Activated CD4-positive, alpha-beta T cell treated with anti-CD3 and anti-CD28 coated beads for 4 hours (primary cell): ENCODE measurements around the gene COL4A4.
A peak's percentile ranks its signal among the peaks of the same experiment; 100 is the strongest.

Source experiments
- DNase-seq, 2 donors: peaks; one replicate each; pipeline ENCODE4 v3.0.0-alpha.2; 2020

The COL4A4 gene

GRCh38 chr2:227029426-227030105, 134.4 kb downstream of the COL4A4 start:
- no peak for DNase-seq

- DNase-seq: no peak
Measured at GRCh38 chr2:227025510-227025909, 138.5 kb downstream of the COL4A4 start.

DNA sequence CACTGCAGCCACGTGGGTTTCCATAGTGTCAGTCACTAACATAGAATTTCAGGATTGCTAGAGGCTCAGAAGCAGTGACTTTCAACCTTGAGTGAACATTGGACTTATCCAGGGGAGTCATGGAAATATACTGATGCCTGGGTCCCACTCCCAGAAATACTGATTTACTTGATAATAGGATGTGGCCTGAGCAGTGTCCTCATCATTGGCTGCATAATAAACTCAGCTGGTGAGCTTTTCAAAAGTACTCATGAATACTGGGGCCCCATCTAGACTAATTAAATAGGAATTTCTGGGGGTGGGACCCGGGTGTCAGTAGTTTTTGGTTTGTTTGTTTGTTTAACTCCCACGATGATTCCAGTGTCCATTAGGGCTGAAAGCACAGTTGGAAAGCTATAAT, 141.4 kb downstream of the COL4A4 start:
- no peak for DNase-seq

DNA sequence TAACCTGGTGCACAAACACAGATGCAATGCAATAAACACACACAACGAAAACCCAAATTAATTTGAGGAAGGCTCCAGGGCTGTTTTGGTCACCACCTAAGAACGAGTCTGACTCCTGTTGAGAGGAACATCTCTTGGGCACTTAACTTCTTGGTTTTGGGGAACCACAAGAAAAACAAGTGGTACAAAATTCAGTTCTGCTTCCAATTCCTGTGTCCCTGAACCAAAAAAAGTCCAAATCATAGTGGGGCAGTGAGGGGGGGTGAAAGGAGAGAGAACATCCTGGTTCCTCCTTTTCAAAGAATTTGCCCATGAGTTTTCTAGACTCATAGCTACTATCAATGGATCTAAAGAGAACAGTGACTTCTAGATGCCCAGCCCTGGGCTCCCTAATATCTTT, 143.6 kb downstream of the COL4A4 start:
- DNase-seq: no peak

- DNase-seq: no peak
Measured at GRCh38 chr2:227016894-227017293, 147.1 kb downstream of the COL4A4 start.

DNA sequence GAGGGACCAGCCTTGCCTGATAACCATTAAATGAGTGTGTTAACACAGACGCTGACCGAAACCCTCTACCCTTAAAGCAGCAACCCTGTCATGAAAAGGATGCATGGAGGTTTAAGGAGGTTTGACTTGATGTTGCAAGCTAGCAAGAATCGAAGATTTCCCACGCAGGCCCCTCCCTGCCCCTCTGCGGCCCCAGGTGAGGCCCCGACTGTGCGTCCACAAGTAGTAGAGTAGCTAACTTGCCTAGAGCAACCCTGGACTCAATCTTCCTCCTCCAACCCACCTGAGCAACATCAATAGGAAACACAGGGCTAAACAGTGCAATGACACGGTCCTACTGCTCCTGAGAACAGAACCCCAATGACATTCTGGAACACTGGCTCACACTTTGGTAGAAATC, 150.1 kb downstream of the COL4A4 start:
- no peak for DNase-seq

- DNase-seq: no peak
Measured at GRCh38 chr2:227013330-227013729, 150.7 kb downstream of the COL4A4 start.

- no peak for DNase-seq
Measured at GRCh38 chr2:227010433-227010832, 153.6 kb downstream of the COL4A4 start.

DNA sequence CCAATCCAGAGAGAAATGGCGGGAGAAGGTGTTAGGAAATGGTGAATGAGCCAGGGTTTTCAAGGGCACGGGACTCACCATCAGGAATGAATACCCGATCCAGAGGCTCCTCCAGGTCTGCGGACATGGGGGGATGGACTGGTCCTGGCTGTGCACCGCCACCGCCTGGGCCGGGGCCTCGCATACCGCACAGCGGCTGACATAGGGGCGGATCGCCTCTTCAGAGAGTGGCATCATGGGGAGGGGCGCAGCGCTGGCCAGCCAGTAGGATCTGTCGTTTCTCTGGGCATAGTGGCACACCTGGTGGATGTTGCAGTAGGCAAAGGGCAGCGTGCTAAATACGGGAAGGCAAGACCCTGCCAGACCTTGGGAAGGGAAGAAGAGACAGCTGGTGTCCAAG, 156.1 kb downstream of the COL4A4 start:
- DNase-seq: no peak

DNA sequence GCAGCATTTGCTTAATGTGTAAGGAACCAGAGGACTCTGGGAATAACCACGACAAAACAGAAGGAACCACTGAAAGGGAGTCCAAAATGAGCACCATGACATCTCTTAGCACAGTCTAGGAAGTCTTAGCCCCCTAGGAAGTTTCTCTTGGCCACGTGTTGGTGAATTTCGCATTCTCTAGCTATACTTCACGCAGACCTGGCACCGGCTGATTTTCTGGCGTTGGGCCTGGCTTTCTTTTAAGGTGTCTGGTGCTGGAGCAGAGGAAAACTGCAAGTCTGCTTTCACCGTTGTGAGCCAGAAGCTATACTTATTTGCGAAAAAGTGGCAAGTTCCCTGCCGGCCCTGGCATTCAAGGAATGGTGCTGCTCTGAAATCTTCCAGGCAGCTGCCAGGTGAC, 156.9 kb downstream of the COL4A4 start:
- DNase-seq: no peak

GRCh38 chr2:227006189-227006897, 157.7 kb downstream of the COL4A4 start:
- DNase-seq: no peak

DNA sequence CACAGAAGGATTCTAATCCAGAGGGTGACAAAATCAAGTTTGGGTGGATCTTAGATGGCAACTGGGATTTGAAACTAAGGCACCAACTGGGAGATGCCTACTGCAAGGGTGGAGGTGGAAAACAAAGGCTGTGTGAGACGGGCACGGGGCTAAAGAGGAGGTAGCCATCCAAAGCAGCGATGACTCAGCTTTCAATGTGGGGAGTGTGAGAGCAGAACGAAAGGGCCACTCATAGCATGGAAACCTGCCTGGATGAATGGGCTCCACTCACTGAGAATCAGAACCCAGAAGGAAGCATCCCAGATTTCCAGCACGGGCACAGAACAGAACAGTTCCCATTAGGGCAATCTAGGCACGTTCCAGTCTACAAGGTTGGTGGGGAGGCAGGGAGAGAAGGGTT, 159.5 kb downstream of the COL4A4 start:
- no peak for DNase-seq

- no peak for DNase-seq
Measured at GRCh38 chr2:227000123-227000522, 163.9 kb downstream of the COL4A4 start.

GRCh38 chr2:226999661-227000060, 164.3 kb downstream of the COL4A4 start:
- DNase-seq: no peak

DNA sequence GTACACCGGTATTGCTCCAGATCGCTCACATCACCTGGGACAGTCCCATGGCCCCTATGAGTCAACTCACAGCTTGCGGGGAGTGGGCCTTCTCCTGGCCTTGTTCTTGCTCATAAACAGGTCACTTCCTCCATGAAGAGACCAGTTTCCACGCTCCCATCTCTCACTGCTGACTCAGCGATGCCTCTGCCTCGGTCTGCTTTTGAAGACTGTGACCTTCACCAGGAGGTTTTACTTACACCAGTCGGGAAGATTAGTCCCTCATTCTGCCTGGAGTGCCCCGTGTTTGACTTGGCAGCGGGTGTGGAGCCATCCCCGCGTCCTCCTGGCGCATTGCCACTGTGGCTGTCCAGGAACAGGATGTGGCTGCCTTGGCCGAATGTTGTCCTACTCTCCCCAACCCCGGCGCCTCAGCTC, 168.4 kb downstream of the COL4A4 start:
- no peak for DNase-seq

GRCh38 chr2:226994775-226995174, 169.2 kb downstream of the COL4A4 start:
- DNase-seq: no peak

DNA sequence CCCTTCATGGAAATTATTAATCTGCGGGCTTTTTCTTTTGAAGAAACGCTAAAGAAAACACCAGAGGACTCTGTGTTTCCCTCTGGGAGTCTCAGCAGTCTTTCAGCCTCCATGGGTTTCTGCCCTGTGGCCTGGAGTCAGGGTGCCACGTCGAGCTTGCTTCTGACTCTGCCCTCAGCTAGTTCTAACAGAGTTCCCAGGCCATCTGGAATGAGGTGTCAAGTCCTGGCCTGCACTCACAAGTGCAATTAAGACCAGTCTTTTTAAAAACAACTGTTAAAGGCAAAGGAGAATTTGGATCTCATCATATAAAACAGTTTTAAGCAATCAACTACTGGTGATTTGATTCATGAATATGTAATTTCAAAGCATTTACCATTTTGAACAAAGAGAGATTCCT, 170.8 kb downstream of the COL4A4 start:
- DNase-seq: no peak

DNA sequence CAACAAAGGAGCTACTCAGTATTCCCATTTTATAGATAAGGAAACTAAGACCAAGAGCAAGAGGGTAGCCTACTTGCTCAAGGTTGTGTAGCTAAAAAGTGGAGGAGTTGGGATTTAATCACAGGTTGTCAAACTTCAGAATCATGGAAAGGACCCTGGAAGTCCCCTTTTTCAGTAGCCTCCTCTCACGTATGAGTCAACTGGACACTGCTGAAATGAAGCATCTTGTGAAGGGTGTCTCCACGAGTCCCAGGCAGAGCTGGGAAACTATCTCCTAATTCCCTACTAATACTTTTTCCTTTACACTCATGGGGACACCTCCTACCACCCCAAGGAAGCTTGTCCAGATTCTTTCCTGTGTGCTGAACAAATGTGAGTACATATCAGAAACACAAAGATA, 172.3 kb downstream of the COL4A4 start:
- DNase-seq: no peak

DNA sequence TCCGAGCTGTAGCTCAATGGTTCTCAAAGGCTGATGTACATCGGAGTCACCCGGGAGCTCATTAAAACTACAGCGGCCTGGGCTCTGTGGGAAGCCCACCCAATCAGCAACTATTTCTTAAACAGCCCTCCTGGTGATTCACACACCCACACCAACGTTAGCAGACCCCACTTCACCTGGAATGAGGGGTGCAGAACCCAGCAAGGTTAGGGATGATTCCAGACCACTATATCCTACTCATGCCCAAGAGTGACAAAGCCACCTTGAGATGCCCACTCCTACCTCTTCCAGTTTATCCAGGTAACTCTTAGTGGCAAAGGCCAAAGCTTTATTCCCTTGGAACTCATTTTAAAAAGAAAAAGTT, 178.4 kb downstream of the COL4A4 start:
- no peak for DNase-seq

DNA sequence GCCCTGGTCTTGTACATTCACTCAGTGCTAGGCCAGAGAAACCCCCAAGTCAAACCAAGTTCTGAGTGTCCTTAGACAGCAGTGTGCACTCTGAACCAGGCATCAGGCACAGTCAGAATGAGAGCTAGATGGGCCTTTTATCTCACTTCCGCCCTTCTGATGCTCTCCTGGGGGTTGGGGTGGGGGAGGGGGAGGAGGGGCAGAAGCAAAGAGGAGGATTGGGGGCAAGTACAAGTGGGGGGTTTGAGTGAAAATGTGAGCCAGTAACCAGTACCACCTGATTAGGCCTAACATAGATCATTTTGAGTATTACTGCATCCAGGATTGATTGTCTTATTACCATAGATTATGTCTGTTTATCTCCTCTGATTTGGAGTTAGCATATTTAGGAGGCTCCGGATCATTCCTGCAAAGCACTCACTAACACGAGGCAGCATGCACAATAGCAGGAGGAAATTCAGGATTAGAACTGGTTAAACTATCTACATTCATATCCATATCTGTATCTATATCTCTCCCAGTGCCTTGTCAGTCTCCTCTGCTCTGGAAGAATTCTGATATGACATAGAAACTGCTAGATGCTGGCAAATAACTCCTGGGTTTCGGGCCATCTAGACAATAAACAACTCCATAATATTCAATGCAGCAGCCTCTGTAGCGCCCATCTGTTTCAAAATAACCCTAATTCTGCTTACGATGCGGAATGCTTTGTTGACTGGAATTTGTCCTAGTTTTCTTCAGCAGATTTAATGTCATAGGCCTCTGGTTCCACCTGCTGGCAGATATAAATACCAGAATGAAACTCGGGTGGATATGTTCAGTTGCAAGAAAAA, 179.0 kb downstream of the COL4A4 start:
- peak in 1 of 2 donors; percentile 15 for DNase-seq

DNA sequence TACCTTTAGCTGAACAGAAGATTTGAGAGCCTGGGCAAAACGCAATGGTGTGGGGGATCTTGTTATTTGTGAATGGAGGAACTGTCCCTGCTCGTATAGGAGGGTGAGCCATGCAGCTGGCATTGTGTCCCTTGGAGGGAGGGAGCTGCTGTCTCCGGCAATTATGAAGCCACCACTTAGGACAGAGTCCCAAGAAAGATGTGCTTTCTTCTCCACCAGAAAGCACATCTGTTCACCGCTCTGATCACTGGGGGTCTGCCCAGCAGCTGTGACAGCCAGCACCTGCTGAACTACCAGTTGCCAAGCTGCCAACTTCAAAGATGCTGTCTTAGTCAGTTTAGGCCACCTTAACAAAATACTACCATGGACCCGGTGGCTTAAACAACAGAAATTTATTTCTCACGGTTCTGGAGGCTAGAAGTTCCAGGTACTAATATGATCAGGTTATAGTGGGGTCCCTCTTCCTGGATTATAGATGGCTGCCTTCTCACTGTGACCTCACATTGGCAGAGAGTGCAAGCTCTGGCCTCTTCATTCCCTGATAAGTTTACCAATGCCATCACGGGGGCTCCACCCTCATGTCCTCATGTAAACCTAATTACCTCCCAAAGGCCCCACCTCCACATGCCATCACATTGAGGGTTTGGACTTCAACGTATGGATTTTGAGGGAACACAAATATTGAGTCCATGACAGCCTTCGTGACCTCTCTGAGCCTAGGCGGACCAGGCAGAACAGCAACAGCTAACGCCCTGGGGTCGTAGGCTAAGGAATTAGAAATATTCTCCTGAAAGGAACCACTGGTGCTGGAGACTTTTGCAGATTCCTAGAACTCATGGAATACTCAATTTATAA, 179.9 kb downstream of the COL4A4 start:
- no peak for DNase-seq

DNA sequence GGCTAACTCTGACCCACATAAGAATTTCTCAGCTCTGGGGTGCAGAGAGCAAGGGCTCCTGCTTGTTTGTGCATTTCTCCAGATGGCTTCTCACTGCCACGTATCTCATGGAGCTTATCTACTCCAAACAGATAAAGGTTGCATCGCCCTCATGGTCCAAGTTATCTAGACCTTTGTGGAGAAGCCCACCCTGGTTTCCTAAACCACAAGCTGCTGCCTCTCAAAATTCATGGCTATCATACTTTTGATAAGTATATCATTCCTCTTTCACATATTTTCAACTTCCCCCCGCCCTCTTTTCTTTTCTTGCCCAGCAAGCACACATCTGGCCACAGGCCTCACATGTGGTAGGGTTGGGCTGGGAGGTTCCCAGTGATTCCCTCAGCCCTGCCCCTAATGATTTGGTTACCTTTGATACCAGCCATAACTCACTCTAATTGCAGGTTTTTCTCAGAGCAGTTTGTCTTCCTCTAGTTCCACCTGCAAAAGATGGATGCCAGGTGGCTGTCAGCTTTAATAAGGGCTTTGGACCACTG, 182.1 kb downstream of the COL4A4 start:
- no peak for DNase-seq

DNA sequence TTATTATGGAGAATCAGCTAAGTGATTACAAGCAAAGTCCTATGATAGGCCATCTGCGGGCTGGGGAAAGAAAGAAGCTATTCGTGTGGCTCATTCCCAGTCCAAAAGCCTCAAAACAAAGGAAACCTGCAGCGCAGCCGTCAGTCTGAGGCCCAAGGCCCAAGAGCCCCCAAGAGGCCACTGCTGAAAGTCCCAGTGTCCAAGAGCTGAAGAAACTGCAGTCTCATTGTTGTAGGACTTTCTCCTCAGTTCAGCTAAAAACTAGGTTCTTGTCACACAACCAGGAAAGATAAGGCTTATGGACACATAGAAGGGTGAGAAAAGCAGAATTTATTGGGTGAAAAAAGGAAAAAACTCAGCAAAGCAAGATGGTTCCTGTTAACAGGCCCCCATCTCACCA, 185.0 kb downstream of the COL4A4 start:
- DNase-seq: no peak
